HEK293T (cell line): Measurements from ENCODE around the gene PRMT7.

Source experiments
- BHLHE40 ChIP-seq: fragments of 450-650 bp; IDR thresholded peaks from 2 replicates; pipeline ENCODE4 v1.6.1; 2016; ENCODE audit warnings: mild to moderate bottlenecking, moderate library complexity, borderline replicate concordance
- ELF4 ChIP-seq: fragments of 450-650 bp; IDR thresholded peaks from 2 replicates; pipeline ENCODE4 v1.6.1; 2017; ENCODE audit warnings: antibody characterized with exemption
- FOXM1 ChIP-seq: fragments of 450-650 bp; IDR thresholded peaks from 2 replicates; pipeline ENCODE4 v1.6.1; 2017; ENCODE audit warnings: mild to moderate bottlenecking, borderline replicate concordance
- LEF1 ChIP-seq: fragments of 450-650 bp; IDR thresholded peaks from 2 replicates; pipeline ENCODE4 v1.6.1; 2017; ENCODE audit warnings: mild to moderate bottlenecking, borderline replicate concordance
- NFRKB ChIP-seq: fragments of 450-650 bp; IDR thresholded peaks from 2 replicates; pipeline ENCODE4 v1.6.1; 2016; ENCODE audit warnings: mild to moderate bottlenecking, moderate library complexity
- PKNOX1 ChIP-seq: fragments of 450-650 bp; IDR thresholded peaks from 2 replicates; pipeline ENCODE4 v1.6.1; 2016
- SP1 ChIP-seq: fragments of 450-650 bp; IDR thresholded peaks from 2 replicates; pipeline ENCODE4 v1.6.1; 2017
- SUZ12 ChIP-seq: fragments of 450-650 bp; IDR thresholded peaks from 2 replicates; pipeline ENCODE4 v1.6.1; 2016; ENCODE audit warnings: mild to moderate bottlenecking

DNA sequence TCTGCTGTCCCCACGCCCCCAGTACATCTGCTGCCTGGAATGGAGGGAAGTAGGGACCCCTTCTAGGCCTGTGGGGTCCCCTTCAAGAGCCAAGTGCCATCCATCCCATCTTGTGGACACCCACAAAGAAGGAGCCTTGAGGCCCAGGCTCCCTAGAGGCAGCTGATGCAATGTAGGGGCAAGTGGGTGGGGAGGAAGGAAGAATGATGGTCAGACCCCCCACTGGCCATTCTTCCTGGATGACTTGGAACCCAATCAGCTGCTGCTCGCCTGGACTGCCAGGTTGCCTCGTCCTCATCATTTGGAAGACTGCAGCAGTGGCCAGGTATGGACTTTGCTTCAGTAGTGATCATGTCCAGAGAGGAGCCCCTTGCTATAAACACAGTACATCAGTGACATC lies 88.6 kb downstream of the PRMT7 start:
- TF ChIP-seq PKNOX1: no peak
- no peak for TF ChIP-seq ELF4
- no peak for TF ChIP-seq SUZ12
- no peak for TF ChIP-seq BHLHE40
- no peak for TF ChIP-seq SP1
- no peak for TF ChIP-seq FOXM1
- no peak for TF ChIP-seq NFRKB
- TF ChIP-seq LEF1: no peak
